PC-3 (cell line): Measurements from ENCODE around the gene MACROH2A2.

ENCODE experiments used
- EZH2phosphoT487 ChIP-seq: fragments of 300-600 bp; sonication (generic); IDR thresholded peaks from 2 replicates; pipeline ENCODE4 v1.6.1; 2018; ENCODE audit warnings: mild to moderate bottlenecking, antibody characterized with exemption, low read length, borderline replicate concordance
- TF ChIP-seq, protein P1 (sequence below): fragments of 300-600 bp; sonication (generic); conservative IDR thresholded peaks from 2 replicates; pipeline ENCODE4 v1.5.1; 2017; ENCODE audit warnings: antibody characterized with exemption, low read depth, mild to moderate bottlenecking, low read length

DNA sequence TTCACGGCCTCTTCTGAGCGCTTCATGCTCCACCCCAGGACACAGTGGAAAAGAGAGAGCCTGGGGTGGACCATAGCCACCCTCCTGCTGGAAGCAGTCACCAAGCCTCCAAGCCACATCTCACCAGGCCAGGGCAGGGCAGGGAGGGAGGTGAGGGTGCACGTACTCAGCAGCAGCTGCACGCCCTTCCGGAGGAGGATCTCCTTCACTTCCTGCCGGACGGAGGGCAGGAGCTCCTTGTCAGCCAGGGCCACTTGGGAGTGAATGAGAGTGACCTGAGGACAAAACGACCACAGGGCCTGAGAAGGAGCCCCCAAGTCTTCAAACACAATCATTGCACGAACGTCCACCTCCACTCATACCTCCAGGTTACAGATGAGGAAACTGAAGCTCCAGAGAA lies 65.0 kb downstream of the MACROH2A2 start:
- TF ChIP-seq, protein P1, sequence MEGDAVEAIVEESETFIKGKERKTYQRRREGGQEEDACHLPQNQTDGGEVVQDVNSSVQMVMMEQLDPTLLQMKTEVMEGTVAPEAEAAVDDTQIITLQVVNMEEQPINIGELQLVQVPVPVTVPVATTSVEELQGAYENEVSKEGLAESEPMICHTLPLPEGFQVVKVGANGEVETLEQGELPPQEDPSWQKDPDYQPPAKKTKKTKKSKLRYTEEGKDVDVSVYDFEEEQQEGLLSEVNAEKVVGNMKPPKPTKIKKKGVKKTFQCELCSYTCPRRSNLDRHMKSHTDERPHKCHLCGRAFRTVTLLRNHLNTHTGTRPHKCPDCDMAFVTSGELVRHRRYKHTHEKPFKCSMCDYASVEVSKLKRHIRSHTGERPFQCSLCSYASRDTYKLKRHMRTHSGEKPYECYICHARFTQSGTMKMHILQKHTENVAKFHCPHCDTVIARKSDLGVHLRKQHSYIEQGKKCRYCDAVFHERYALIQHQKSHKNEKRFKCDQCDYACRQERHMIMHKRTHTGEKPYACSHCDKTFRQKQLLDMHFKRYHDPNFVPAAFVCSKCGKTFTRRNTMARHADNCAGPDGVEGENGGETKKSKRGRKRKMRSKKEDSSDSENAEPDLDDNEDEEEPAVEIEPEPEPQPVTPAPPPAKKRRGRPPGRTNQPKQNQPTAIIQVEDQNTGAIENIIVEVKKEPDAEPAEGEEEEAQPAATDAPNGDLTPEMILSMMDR, result no peak
- TF ChIP-seq EZH2phosphoT487, result no peak
